HG02970 (cell line): ENCODE results near the gene PLEKHN1.

Experiments used
- ATAC-seq: cut with Tn5 transposase; IDR thresholded peaks from one replicate; pipeline ENCODE4 v1.9.1; 2021; ENCODE audit warnings: mild to moderate bottlenecking, moderate library complexity, moderate number of reproducible peaks; ENCODE audit not compliant: unreplicated experiment, low FRiP score

The PLEKHN1 gene

GRCh38 chr1:966135-966703 is at the start of gene PLEKHN1:
TSS of gene PLEKHN1 (plus strand) at chr1:966482. CDS start at chr1:966532, 50 bp downstream.
- ATAC-seq = no peak

- no peak for ATAC-seq
Observed at GRCh38 chr1:917076-917459, 49.2 kb upstream of the PLEKHN1 start.

GRCh38 chr1:917466-918091 is 48.7 kb upstream of the PLEKHN1 start:
- ATAC-seq = no peak

- no peak for ATAC-seq
Observed at GRCh38 chr1:918353-918752, 47.9 kb upstream of the PLEKHN1 start.

- no peak for ATAC-seq
Observed at GRCh38 chr1:918843-919242, 47.4 kb upstream of the PLEKHN1 start.

GRCh38 chr1:919271-919872 is 46.9 kb upstream of the PLEKHN1 start:
- ATAC-seq = no peak

GRCh38 chr1:920010-920409 is 46.3 kb upstream of the PLEKHN1 start:
- ATAC-seq = no peak

GRCh38 chr1:920521-920920 is 45.8 kb upstream of the PLEKHN1 start:
- no peak for ATAC-seq

GRCh38 chr1:921011-921837 is 45.1 kb upstream of the PLEKHN1 start:
- no peak for ATAC-seq

- no peak for ATAC-seq
Observed at GRCh38 chr1:923131-923990, 42.9 kb upstream of the PLEKHN1 start, which contains the start of gene SAMD11. TSS of gene SAMD11 (plus strand) at chr1:923923. CDS start at chr1:924432, 509 bp downstream.

- ATAC-seq = no peak
Observed at GRCh38 chr1:923991-924655, 42.2 kb upstream of the PLEKHN1 start.

- no peak for ATAC-seq
Observed at GRCh38 chr1:924656-925560, 41.4 kb upstream of the PLEKHN1 start.

- no peak for ATAC-seq
Observed at GRCh38 chr1:925561-926421, 40.5 kb upstream of the PLEKHN1 start.

- no peak for ATAC-seq
Observed at GRCh38 chr1:927234-927633, 39.0 kb upstream of the PLEKHN1 start.

GRCh38 chr1:927748-928147 is 38.5 kb upstream of the PLEKHN1 start:
- no peak for ATAC-seq

GRCh38 chr1:928825-929661 is 37.2 kb upstream of the PLEKHN1 start:
- no peak for ATAC-seq
